CD14-positive monocyte (primary cell): ENCODE data around the gene BMPR1B. TPM values are rescaled to one million over a fixed set of nuclear protein-coding genes. Genes with fewer than 3 reads are reported as not detected.

ENCODE experiments used
- DNase-seq, 3 donors: peaks; one replicate each; pipeline ENCODE4 v3.0.0-alpha.2; 2011 to 2022
- H2AFZ ChIP-seq: 2 replicates; pipeline ENCODE4 v1.6.0; 2012; ENCODE audit warnings: mild to moderate bottlenecking, low read depth, low read length, inconsistent platforms; ENCODE audit not compliant: insufficient read depth, poor library complexity, severe bottlenecking
- H3K27ac ChIP-seq, 2 donors: 1 replicate in 1 of 2; 2 replicates in 1 of 2; pipeline ENCODE4 v1.5.1; 2012 to 2013; ENCODE audit warnings: low read length in 2 of 2, control low read depth in 1 of 2, inconsistent platforms in 1 of 2, low read depth in 1 of 2, mild to moderate bottlenecking in 1 of 2
- H3K27me3 ChIP-seq, 2 donors: one replicate each; pipeline versions ENCODE4 v1.6.0 to v1.6.1; 2011 to 2013; ENCODE audit warnings: low read length in 2 of 2; ENCODE audit not compliant: control insufficient read depth in 2 of 2, insufficient read depth in 2 of 2
- H3K36me3 ChIP-seq, 2 donors: replicated peaks in 1 of 2; 1 replicate in 1 of 2; 2 replicates in 1 of 2; pipeline versions ENCODE4 v1.5.1 to v1.6.1; 2012 to 2013; ENCODE audit warnings: low read length in 2 of 2, control low read depth in 1 of 2, inconsistent platforms in 1 of 2, mild to moderate bottlenecking in 1 of 2; ENCODE audit not compliant: insufficient read depth in 2 of 2, control insufficient read depth in 1 of 2
- H3K4me1 ChIP-seq, 2 donors: 1 replicate in 1 of 2; 2 replicates in 1 of 2; pipeline versions ENCODE4 v1.5.1 to v1.6.1; 2012 to 2013; ENCODE audit warnings: low read length in 2 of 2, control low read depth in 1 of 2, inconsistent platforms in 1 of 2, mild to moderate bottlenecking in 1 of 2, moderate library complexity in 1 of 2; ENCODE audit not compliant: insufficient read depth in 2 of 2, control insufficient read depth in 1 of 2
- H3K4me2 ChIP-seq: replicated peaks from 2 replicates; pipeline ENCODE3; 2012; ENCODE audit warnings: low read length, moderate library complexity, mild to moderate bottlenecking; ENCODE audit not compliant: poor library complexity, severe bottlenecking; ENCODE audit errors: extremely low read depth
- H3K4me3 ChIP-seq, 3 experiments: fragments of 200-600 bp in 1 of 3; sonication (generic) in 1 of 3; replicated peaks in 1 of 3; 1 replicate in 2 of 3; 2 replicates in 1 of 3; pipeline ENCODE4 v1.5.1; 2011 to 2013; ENCODE audit warnings: low read length in 3 of 3, mild to moderate bottlenecking in 3 of 3, control low read depth in 2 of 3, low read depth in 2 of 3, inconsistent platforms in 1 of 3, moderate library complexity in 1 of 3
- H3K79me2 ChIP-seq: 2 replicates; pipeline ENCODE4 v1.6.0; 2012; ENCODE audit warnings: mild to moderate bottlenecking, control low read depth, inconsistent platforms, low read length, moderate library complexity; ENCODE audit not compliant: insufficient read depth
- H3K9ac ChIP-seq: 2 replicates; pipeline ENCODE4 v1.6.0; 2017; ENCODE audit warnings: low read length, mild to moderate bottlenecking; ENCODE audit not compliant: insufficient read depth, poor library complexity, severe bottlenecking
- H3K9me3 ChIP-seq, 2 donors: replicated peaks in 1 of 2; 1 replicate in 1 of 2; 2 replicates in 1 of 2; pipeline versions ENCODE4 v1.5.1 to v1.6.1; 2012 to 2013; ENCODE audit warnings: low read length in 2 of 2, control low read depth in 1 of 2; ENCODE audit not compliant: control insufficient read depth in 1 of 2, insufficient read depth in 1 of 2
- H4K20me1 ChIP-seq: 2 replicates; pipeline ENCODE4 v1.6.0; 2012; ENCODE audit warnings: mild to moderate bottlenecking, low read length, control low read depth, moderate library complexity; ENCODE audit not compliant: insufficient read depth
- H3K27ac Mint-ChIP-seq, 7 donors: one replicate each; pipeline ENCODE4 v1.8.0; 2020; ENCODE audit warnings: mild to moderate bottlenecking in 7 of 7, mixed read lengths in 7 of 7, moderate library complexity in 6 of 7, inconsistent platforms in 2 of 7
- H3K27me3 Mint-ChIP-seq, 3 donors: one replicate each; pipeline ENCODE4 v1.8.0; 2021 to 2022; ENCODE audit warnings: low read depth in 3 of 3, mild to moderate bottlenecking in 3 of 3, mixed read lengths in 3 of 3, moderate library complexity in 3 of 3, inconsistent platforms in 1 of 3
- H3K36me3 Mint-ChIP-seq, 2 donors: one replicate each; pipeline ENCODE4 v1.8.0; 2020; ENCODE audit warnings: mixed read lengths in 2 of 2, inconsistent platforms in 1 of 2, mild to moderate bottlenecking in 1 of 2
- H3K4me1 Mint-ChIP-seq: one replicate; pipeline ENCODE4 v1.8.0; 2020; ENCODE audit warnings: mild to moderate bottlenecking, mixed read lengths
- H3K4me3 Mint-ChIP-seq, 2 donors: one replicate each; pipeline ENCODE4 v1.8.0; 2020; ENCODE audit warnings: mild to moderate bottlenecking in 2 of 2, mixed read lengths in 2 of 2, moderate library complexity in 1 of 2
- H3K9me3 Mint-ChIP-seq, 7 donors: one replicate each; pipeline ENCODE4 v1.8.0; 2020 to 2022; ENCODE audit warnings: mixed read lengths in 7 of 7, mild to moderate bottlenecking in 6 of 7, moderate library complexity in 6 of 7, inconsistent platforms in 2 of 7
- CTCF ChIP-seq: fragments of 200-600 bp; IDR thresholded peaks from one replicate; pipeline ENCODE4 v1.8.0; 2022; ENCODE audit warnings: antibody characterized with exemption, mild to moderate bottlenecking
- WGBS: methylation state at CpG from one replicate; pipeline ENCODE4 v1.1.5; 2013; ENCODE audit warnings: missing lambda C conversion rate; ENCODE audit not compliant: insufficient coverage; 5-methylcytosine and 5-hydroxymethylcytosine counted together
- intact Hi-C, 2 donors: fragments of 100-400 bp; cut with micrococcal nuclease; formaldehyde crosslinking; loops; one replicate each; pipeline versions ENCODE4 v1.15.0 to v1.15.1; 2023
- polyA plus RNA-seq, 3 donors: library from polyadenylated mRNA; depleted of rRNA in 1 of 3; unstranded in 2 of 3; stranded (reverse) in 1 of 3; fragments of 300-500 nt in 2 of 3; fragments of >200 nt in 1 of 3; fragmentation: Illumina TruSeq in 2 of 3; gene quantifications; 1 replicate in 2 of 3; 2 replicates in 1 of 3; pipeline ENCODE4 v1.2.3, GENCODE V29; 2012 to 2021

The BMPR1B gene
- polyA plus RNA-seq, 3 donors, result not detected

- Mint-ChIP-seq H3K4me3 (no peak overlapping the region), H3K9me3 (peaks cover 0 to 2% (median 0%) of the 10 kb centered on the region in 7 donors), H3K4me1 (peaks cover 3% of the 10 kb centered on the region), H3K27me3 (no peaks in the 10 kb centered on the region), H3K36me3 (no peaks in the 10 kb centered on the region), H3K27ac (no peak overlapping the region)
- intact Hi-C loops, result no loop called here
- TF ChIP-seq CTCF, result no peak
- 100% methylated on average over 1 of the region's 5 CpGs for WGBS
- Histone ChIP-seq H3K27me3 (no peaks in the 10 kb centered on the region), H3K79me2 (no peaks in the 10 kb centered on the region), H2AFZ (no peak overlapping the region), H3K4me2 (no peak overlapping the region), H3K9ac (no peak overlapping the region), H3K36me3 (no peaks in the 10 kb centered on the region), H3K27ac (no peak overlapping the region), H3K9me3 (no peaks in the 10 kb centered on the region), H3K4me3 (no peak overlapping the region), H3K4me1 (no peaks in the 10 kb centered on the region), H4K20me1 (no peaks in the 10 kb centered on the region)
- no peak for DNase-seq
These were observed 426.1 kb downstream of the BMPR1B start for GRCh38 chr4:95183656-95184408.

- no peak overlapping the region for H3K9ac ChIP-seq
- no peak for DNase-seq
- H3K9me3 ChIP-seq, result no peaks in the 10 kb centered on the region
- no peak overlapping the region for H3K4me3 ChIP-seq
- Mint-ChIP-seq H3K9me3 (peaks cover 0 to 3% (median 0%) of the 10 kb centered on the region in 7 donors), H3K4me3 (no peak overlapping the region), H3K27me3 (no peaks in the 10 kb centered on the region), H3K36me3 (no peaks in the 10 kb centered on the region), H3K4me1 (no peaks in the 10 kb centered on the region), H3K27ac (no peak overlapping the region)
- no peaks in the 10 kb centered on the region for H4K20me1 ChIP-seq
- no peaks in the 10 kb centered on the region for H3K4me1 ChIP-seq
- no peak overlapping the region for H3K4me2 ChIP-seq
- no peak overlapping the region for H3K27ac ChIP-seq
- WGBS, result 75% methylated on average over 3 of the region's 8 CpGs
- H3K36me3 ChIP-seq, result no peaks in the 10 kb centered on the region
- no peaks in the 10 kb centered on the region for H3K27me3 ChIP-seq
- H2AFZ ChIP-seq, result no peak overlapping the region
- intact Hi-C loops, result no loop called here
- no peaks in the 10 kb centered on the region for H3K79me2 ChIP-seq
- no peak for TF ChIP-seq CTCF
These were observed 428.9 kb downstream of the BMPR1B start for GRCh38 chr4:95186666-95187065.
